Sigmoid colon (tissue), 7 donors: ENCODE results near the gene NEURL1. TPM values are rescaled to one million over a fixed set of nuclear protein-coding genes. Genes with fewer than 3 reads are reported as not detected.
A peak's percentile ranks its signal among the peaks of the same experiment; 100 is the strongest.

Source experiments
- DNase-seq: peaks from one replicate; pipeline ENCODE4 v3.0.0-alpha.2; 2019
- H3K27ac ChIP-seq, 4 donors: fragments of 200-600 bp; sonication (generic); one replicate each; pipeline ENCODE4 v1.5.1; 2016 to 2019; ENCODE audit warnings: mild to moderate bottlenecking in 1 of 4
- H3K27me3 ChIP-seq, 3 donors: fragments of 200-600 bp; sonication (generic); one replicate each; pipeline ENCODE4 v1.5.1; 2019; ENCODE audit warnings: mild to moderate bottlenecking in 1 of 3
- H3K36me3 ChIP-seq, 4 donors: fragments of 200-600 bp; sonication (generic); one replicate each; pipeline ENCODE4 v1.5.1; 2016 to 2019
- H3K4me1 ChIP-seq, 4 donors: fragments of 200-600 bp; sonication (generic); one replicate each; pipeline ENCODE4 v1.5.1; 2017 to 2019
- H3K4me3 ChIP-seq, 4 donors: fragments of 200-600 bp; sonication (generic); one replicate each; pipeline ENCODE4 v1.5.1; 2017 to 2019; ENCODE audit warnings: mild to moderate bottlenecking in 2 of 4, moderate library complexity in 1 of 4
- H3K9me3 ChIP-seq, 4 donors: fragments of 200-600 bp in 3 of 4; sonication (generic) in 3 of 4; one replicate each; pipeline versions ENCODE4 v1.5.1 to v1.6.1; 2013 to 2019
- EP300 ChIP-seq, 4 donors: sonication (generic); formaldehyde crosslinking; IDR thresholded peaks; one replicate each; pipeline ENCODE4 v1.6.1; 2017; ENCODE audit warnings: antibody characterized with exemption in 4 of 4
- POLR2A ChIP-seq, 2 donors: fragments of 450-650 bp; IDR thresholded peaks; one replicate each; pipeline ENCODE4 v1.6.1; 2016; ENCODE audit warnings: antibody characterized with exemption in 2 of 2, mild to moderate bottlenecking in 2 of 2, moderate library complexity in 2 of 2
- POLR2AphosphoS5 ChIP-seq, 4 donors: sonication (generic); formaldehyde crosslinking; IDR thresholded peaks; one replicate each; pipeline ENCODE4 v1.6.1; 2017; ENCODE audit warnings: antibody characterized with exemption in 4 of 4
- WGBS, 2 donors: extraction: QIAGEN DNeasy Blood & Tissue Kit; methylation state at CpG; one replicate each; pipeline ENCODE4 v1.1.7; 2013; 5-methylcytosine and 5-hydroxymethylcytosine counted together
- intact Hi-C: fragments of 100-400 bp; cut with DNase I; formaldehyde crosslinking; loops from one replicate; pipeline ENCODE4 v1.15.1; 2023
- polyA plus RNA-seq, 3 donors: library from polyadenylated mRNA; stranded (reverse); fragments of 200-250 nt; gene quantifications; one replicate each; pipeline ENCODE4 v1.2.3, GENCODE V29; 2013
- total RNA-seq, 4 donors: library from RNA; depleted of rRNA; stranded (reverse); fragments of >200 nt; gene quantifications; one replicate each; pipeline ENCODE4 v1.1.0, GENCODE V29; 2016
- TF ChIP-seq, protein P1 (sequence below), 4 experiments: fragments of 450-650 bp in 3 of 4; fragments of 200-600 bp in 1 of 4; IDR thresholded peaks; one replicate each; pipeline ENCODE4 v1.5.1; 2016 to 2019; ENCODE audit warnings: antibody characterized with exemption in 4 of 4, mild to moderate bottlenecking in 3 of 4, moderate library complexity in 2 of 4
- donor health status: healthy with polysubstance abuse.
- donor health status: Bipolar disorder and iron deficiency.
- donor health status: healthy.

Gene NEURL1
- total and polyA plus RNA-seq, 7 donors = 0.41 to 54.1 (median 15.3) TPM; not detected in 1

DNA sequence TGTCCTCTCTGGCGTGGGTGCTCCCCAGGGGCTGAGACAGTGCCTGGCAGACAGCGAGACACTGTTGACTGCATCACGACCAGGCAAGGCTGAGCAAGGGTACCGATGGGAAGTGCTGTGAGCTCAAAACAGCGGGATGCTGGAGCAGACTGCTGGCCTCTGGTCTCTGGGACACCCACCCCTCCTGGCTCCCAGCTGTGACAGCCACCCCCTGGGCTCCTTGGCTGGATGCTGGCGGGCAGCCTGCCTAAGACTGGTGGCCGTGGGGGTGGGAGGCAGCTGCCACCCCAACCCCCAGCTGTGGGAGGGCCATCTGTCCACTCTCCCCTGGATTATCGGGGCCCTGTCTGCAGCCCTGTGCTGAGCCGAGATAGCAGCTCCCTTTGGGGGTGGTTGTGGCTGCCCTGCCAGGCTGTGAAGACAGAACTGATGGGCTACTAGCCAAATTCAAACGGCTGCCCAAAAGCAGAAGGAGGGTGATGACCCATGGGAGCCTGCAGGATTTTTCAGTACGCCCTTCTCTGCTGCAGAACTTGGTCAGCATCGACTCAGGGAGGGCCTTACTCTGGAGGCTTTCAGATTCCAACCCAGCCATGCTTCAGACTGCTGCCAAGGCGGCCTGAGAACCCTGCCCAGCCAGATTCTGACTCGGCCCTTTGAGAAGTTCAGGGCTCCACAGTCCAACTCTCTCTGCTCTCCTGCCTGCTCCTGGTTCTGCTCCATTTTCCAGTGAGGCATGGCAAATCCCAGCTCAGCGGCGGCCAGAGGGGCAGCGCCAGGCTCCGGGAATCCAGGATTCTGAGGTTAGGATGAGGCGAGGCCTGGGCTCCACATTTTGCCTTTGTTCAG, 125.3 kb downstream of the NEURL1 start:
- DNase-seq = peak; percentile 88
- Histone ChIP-seq H3K36me3 (peaks cover 17 to 87% (median 40%) of the 10 kb centered on the region in 4 donors), H3K9me3 (no peaks in the 10 kb centered on the region), H3K4me3 (no peak overlapping the region), H3K27me3 (no peaks in the 10 kb centered on the region), H3K4me1 (peaks cover 0 to 75% (median 59%) of the 10 kb centered on the region in 4 donors), H3K27ac (peak overlapping the region; percentile 57 to 66 (median 64))
- no peak for TF ChIP-seq EP300 (IDR thresholded peaks at IDR 0.05)
- no peak for TF ChIP-seq POLR2A (IDR thresholded peaks at IDR 0.05)
- peak in 2 of 4 donors; percentile 6 to 20 for TF ChIP-seq POLR2AphosphoS5 (IDR thresholded peaks at IDR 0.05)
- TF ChIP-seq, protein P1, sequence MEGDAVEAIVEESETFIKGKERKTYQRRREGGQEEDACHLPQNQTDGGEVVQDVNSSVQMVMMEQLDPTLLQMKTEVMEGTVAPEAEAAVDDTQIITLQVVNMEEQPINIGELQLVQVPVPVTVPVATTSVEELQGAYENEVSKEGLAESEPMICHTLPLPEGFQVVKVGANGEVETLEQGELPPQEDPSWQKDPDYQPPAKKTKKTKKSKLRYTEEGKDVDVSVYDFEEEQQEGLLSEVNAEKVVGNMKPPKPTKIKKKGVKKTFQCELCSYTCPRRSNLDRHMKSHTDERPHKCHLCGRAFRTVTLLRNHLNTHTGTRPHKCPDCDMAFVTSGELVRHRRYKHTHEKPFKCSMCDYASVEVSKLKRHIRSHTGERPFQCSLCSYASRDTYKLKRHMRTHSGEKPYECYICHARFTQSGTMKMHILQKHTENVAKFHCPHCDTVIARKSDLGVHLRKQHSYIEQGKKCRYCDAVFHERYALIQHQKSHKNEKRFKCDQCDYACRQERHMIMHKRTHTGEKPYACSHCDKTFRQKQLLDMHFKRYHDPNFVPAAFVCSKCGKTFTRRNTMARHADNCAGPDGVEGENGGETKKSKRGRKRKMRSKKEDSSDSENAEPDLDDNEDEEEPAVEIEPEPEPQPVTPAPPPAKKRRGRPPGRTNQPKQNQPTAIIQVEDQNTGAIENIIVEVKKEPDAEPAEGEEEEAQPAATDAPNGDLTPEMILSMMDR (IDR thresholded peaks at IDR 0.05) = no peak
- intact Hi-C loops = no loop called here
- 78 to 86% methylated on average over 19 of the region's 19 CpGs for whole genome bisulfite sequencing, 2 donors

DNA sequence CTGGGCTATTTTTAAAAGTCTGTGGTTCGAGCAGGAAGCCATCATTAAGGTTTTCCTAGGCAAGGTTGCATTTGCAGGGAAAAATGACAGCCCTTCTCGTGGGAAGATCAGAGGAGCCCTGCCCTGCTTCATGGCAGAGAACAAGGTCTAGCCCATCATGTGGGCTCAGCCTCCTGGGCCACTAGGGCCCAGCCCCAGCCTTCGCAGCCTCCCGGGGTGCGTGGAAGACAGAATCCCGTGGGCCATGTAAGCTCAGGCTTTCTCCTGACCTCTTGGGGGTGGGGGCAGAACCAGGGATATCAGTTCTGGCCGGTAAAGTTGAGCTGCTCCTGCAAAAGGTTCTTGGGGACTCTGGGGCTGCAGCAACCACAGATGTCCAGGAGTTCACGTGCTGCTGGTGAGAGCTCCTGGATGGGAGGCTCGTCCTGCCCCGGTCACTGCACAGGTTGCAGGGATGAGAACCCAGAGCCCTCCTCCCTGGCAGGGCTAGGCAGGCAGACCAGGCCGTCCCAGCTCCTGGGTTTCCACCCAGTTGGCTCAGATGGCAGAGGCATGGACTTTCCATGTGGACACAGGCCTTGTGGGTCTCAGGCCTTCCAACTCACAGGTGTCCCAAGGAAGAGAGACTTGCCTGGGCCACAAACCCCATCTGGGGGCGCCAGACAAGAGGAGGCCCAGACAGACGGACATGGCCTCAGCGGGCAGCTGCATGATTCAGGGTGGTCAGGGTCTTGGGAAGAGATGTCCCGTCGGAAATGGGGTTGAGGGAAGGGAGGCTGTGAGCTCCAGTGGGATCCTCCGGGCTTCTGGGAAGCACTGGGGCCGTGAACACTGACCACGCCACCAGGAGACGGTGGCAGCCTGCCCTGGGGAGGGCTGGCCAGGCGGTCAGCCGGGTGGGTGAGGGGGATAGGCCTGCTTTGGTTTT, 126.2 kb downstream of the NEURL1 start:
- Histone ChIP-seq H3K27ac (peak overlapping the region; percentile 57 to 66 (median 64)), H3K4me1 (peaks cover 0 to 72% (median 59%) of the 10 kb centered on the region in 4 donors), H3K36me3 (peaks cover 17 to 91% (median 46%) of the 10 kb centered on the region in 4 donors), H3K4me3 (no peak overlapping the region), H3K27me3 (no peaks in the 10 kb centered on the region), H3K9me3 (no peaks in the 10 kb centered on the region)
- WGBS, 2 donors = 87 to 89% methylated on average over 22 of the region's 22 CpGs
- DNase-seq = no peak
- TF ChIP-seq EP300 (IDR thresholded peaks at IDR 0.05) = no peak
- no peak for TF ChIP-seq POLR2A (IDR thresholded peaks at IDR 0.05)
- TF ChIP-seq, protein P1 (IDR thresholded peaks at IDR 0.05) = no peak
- no peak for TF ChIP-seq POLR2AphosphoS5 (IDR thresholded peaks at IDR 0.05)
- intact Hi-C loops = no loop called here

DNA sequence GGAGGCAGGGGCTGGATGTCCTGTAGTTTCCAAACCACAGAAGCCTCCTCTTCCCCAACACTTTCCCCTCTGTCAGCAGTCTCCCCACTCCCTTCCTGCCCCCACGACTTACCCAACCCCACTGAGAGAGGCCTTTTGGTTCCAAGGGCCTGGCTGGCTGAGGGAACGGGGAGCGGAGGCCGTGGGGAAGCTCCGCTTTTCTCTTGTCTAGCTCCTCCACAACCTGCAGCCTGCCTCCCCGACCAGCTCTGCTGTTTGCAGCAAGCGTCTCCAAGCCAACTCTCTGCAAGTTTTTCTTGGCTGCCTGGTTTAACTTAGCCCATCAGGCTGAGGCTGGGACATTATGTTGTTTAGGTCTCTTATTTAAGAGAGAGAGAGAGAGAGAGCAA, 126.8 kb downstream of the NEURL1 start:
- no peak for DNase-seq
- 77 to 90% methylated on average over 7 of the region's 7 CpGs for WGBS, 2 donors
- Histone ChIP-seq H3K4me1 (peaks cover 0 to 68% (median 59%) of the 10 kb centered on the region in 4 donors), H3K27me3 (no peaks in the 10 kb centered on the region), H3K9me3 (no peaks in the 10 kb centered on the region), H3K36me3 (peaks cover 17 to 91% (median 51%) of the 10 kb centered on the region in 4 donors), H3K27ac (peak overlapping the region; percentile 57 to 66 (median 64)), H3K4me3 (no peak overlapping the region)
- intact Hi-C loops = no loop called here
- TF ChIP-seq, protein P1 (IDR thresholded peaks at IDR 0.05) = no peak
- TF ChIP-seq POLR2AphosphoS5 (IDR thresholded peaks at IDR 0.05) (no peak), POLR2A (IDR thresholded peaks at IDR 0.05) (no peak), EP300 (IDR thresholded peaks at IDR 0.05) (no peak)

DNA sequence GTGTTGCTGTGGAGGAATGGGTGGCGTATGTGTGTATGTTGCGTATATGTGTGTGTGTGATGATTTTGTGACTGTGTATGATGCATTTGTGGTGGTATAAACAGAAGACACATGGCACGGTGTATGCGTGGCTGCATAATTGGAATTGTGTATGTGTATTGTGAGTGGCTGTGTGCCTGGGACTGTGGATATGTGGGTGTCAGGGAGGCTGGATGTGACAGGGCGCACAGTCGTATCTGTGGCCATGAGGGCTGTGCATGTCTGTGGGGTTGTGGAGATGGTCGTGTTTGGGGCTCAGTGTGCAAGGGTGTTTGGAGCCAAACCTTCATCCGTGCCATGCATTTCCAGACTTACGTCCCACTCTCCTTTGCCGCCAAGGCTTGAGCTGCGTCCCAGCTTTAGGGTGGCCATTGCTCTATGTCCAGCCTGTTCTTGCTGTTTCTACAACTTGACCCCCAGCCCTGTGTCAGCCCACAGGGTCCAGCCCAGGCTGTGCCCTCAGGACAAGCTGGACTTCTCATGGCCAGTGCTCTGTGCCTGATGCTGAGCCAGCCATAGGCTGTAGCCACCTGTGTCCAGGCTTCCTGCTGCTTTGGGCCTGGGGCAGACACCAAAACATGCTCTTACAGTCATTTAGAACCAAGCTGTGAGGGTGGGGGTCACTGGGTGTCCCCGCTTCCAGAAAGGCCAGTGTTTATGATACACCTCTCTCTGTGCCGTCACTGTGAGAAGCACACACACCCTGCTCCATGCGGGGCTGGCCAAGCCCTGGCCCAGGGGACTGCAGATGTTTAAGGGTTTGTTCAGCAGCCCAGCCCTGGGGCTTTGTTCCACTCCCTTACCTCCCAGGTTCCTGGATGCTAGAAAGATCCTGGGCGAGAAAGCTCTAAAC, 127.6 kb downstream of the NEURL1 start:
- no peak for DNase-seq

More for the DNA sequence above, 127.6 kb downstream of the NEURL1 start:
- intact Hi-C loops = no loop called here
- WGBS, 2 donors = 94% methylated on average over 15 of the region's 15 CpGs
- peaks cover 0 to 62% (median 56%) of the 10 kb centered on the region in 4 donors for H3K4me1 ChIP-seq
- H3K27me3 ChIP-seq = no peaks in the 10 kb centered on the region
- H3K4me3 ChIP-seq = no peak overlapping the region
- H3K27ac ChIP-seq = peak overlapping the region; percentile 27 to 65 (median 45)
- H3K9me3 ChIP-seq = no peaks in the 10 kb centered on the region
- TF ChIP-seq EP300 (IDR thresholded peaks at IDR 0.05) (no peak), POLR2A (IDR thresholded peaks at IDR 0.05) (no peak), POLR2AphosphoS5 (IDR thresholded peaks at IDR 0.05) (no peak)
- TF ChIP-seq, protein P1 (IDR thresholded peaks at IDR 0.05) = no peak
- H3K36me3 ChIP-seq = peaks cover 20 to 96% (median 57%) of the 10 kb centered on the region in 4 donors
